H1 (cell line): ENCODE measurements around the gene NME3. TPM values are rescaled to one million over a fixed set of nuclear protein-coding genes. Genes with fewer than 3 reads are reported as not detected.

ENCODE experiments used
- CTCF ChIA-PET: fragments of 300-600 bp; sonication (Branson Sonifier 250); formaldehyde crosslinking; loops from one replicate; lab custom pipeline; 2021; ENCODE audit not compliant: partially characterized antibody; lab: Charles Lee
- POLR2A ChIA-PET: fragments of 300-600 bp; sonication (Branson Sonifier 250); formaldehyde crosslinking; loops from one replicate; lab custom pipeline; 2021; ENCODE audit warnings: inconsistent platforms; ENCODE audit not compliant: partially characterized antibody; lab: Charles Lee
- DNase-seq, 2 experiments: peaks; one replicate each; pipeline versions ENCODE4 v3.0.0 to v3.0.0-alpha.2; 2010 to 2022; ENCODE audit warnings: low spot score in 2 of 2, low read depth in 1 of 2, mixed read lengths in 1 of 2
- FAIRE-seq: peaks from 2 replicates; lab custom pipeline; 2011; peaks lifted over from hg19 to GRCh38; lab: Jason Lieb, UNC
- H2AFZ ChIP-seq: 2 replicates; pipeline ENCODE4 v1.8.1; 2012; ENCODE audit warnings: low read length, inconsistent platforms
- H2AK5ac ChIP-seq: 2 replicates; pipeline ENCODE4 v1.6.1; 2013; ENCODE audit warnings: low read depth, low read length
- H2BK120ac ChIP-seq: replicated peaks from 2 replicates; pipeline ENCODE3; 2013; ENCODE audit warnings: low read depth, low read length, inconsistent platforms
- H2BK12ac ChIP-seq: 2 replicates; pipeline ENCODE4 v1.6.1; 2013; ENCODE audit warnings: low read depth, low read length
- H2BK15ac ChIP-seq: 2 replicates; pipeline ENCODE4 v1.6.1; 2013; ENCODE audit warnings: low read length
- H2BK20ac ChIP-seq: 2 replicates; pipeline ENCODE4 v1.6.1; 2013; ENCODE audit warnings: low read length
- H2BK5ac ChIP-seq: 2 replicates; pipeline ENCODE4 v1.6.1; 2013; ENCODE audit warnings: low read depth, low read length
- H3K14ac ChIP-seq: 2 replicates; pipeline ENCODE4 v1.6.1; 2013; ENCODE audit warnings: inconsistent platforms; ENCODE audit not compliant: insufficient read length
- H3K18ac ChIP-seq: 2 replicates; pipeline ENCODE4 v1.6.1; 2013; ENCODE audit warnings: low read length; ENCODE audit errors: extremely low read depth
- H3K23ac ChIP-seq: 2 replicates; pipeline ENCODE4 v1.6.1; 2013; ENCODE audit warnings: inconsistent platforms; ENCODE audit not compliant: insufficient read length
- H3K23me2 ChIP-seq: 2 replicates; pipeline ENCODE4 v1.6.1; 2013; ENCODE audit warnings: low read depth, low read length
- H3K27ac ChIP-seq: 2 replicates; pipeline ENCODE4 v1.6.1; 2011; ENCODE audit warnings: low read depth, low read length, inconsistent platforms
- H3K27me3 ChIP-seq, 4 experiments: replicated peaks in 1 of 4; 1 replicate in 1 of 4; 2 replicates in 3 of 4; pipeline versions ENCODE4 v1.6.1 to v1.8.1; 2011 to 2013; ENCODE audit warnings: low read length in 3 of 4, mild to moderate bottlenecking in 3 of 4, inconsistent platforms in 2 of 4, mixed read lengths in 2 of 4, moderate library complexity in 1 of 4; ENCODE audit not compliant: control insufficient read depth in 3 of 4, insufficient read depth in 3 of 4; ENCODE audit errors: extremely low read depth in 1 of 4
- H3K36me3 ChIP-seq, 4 experiments: 2 replicates each; pipeline versions ENCODE4 v1.6.1 to v1.8.1; 2011 to 2013; ENCODE audit warnings: mild to moderate bottlenecking in 4 of 4, low read length in 3 of 4, moderate library complexity in 2 of 4, control low read depth in 1 of 4, inconsistent platforms in 1 of 4; ENCODE audit not compliant: insufficient read depth in 4 of 4, control insufficient read depth in 2 of 4
- H3K4ac ChIP-seq: replicated peaks from 2 replicates; pipeline ENCODE3; 2013; ENCODE audit warnings: low read length, low read depth, mixed read lengths, inconsistent platforms; ENCODE audit not compliant: insufficient read length
- H3K4me1 ChIP-seq, 4 experiments: replicated peaks in 1 of 4; 1 replicate in 1 of 4; 2 replicates in 3 of 4; pipeline versions ENCODE4 v1.6.1 to v1.8.1; 2011 to 2013; ENCODE audit warnings: low read length in 3 of 4, inconsistent platforms in 2 of 4, mixed read lengths in 1 of 4; ENCODE audit not compliant: insufficient read depth in 4 of 4, control insufficient read depth in 3 of 4
- H3K4me2 ChIP-seq, 2 experiments: 2 replicates each; pipeline versions ENCODE4 v1.6.1 to v1.8.1; 2011 to 2013; ENCODE audit warnings: low read depth in 2 of 2, low read length in 2 of 2, control low read depth in 1 of 2, inconsistent platforms in 1 of 2, mild to moderate bottlenecking in 1 of 2; ENCODE audit not compliant: insufficient read depth in 1 of 2
- H3K4me3 ChIP-seq, 4 experiments: fragments of 200-600, 300-600 bp in 1 of 4; sonication (generic), shearing (Covaris generic), sonication (Bioruptor Twin) in 1 of 4; 2 replicates each; pipeline versions ENCODE4 v1.5.1 to v1.8.1; 2011 to 2016; ENCODE audit warnings: low read length in 4 of 4, low read depth in 3 of 4, control low read depth in 2 of 4, inconsistent platforms in 2 of 4, mild to moderate bottlenecking in 2 of 4, mixed read lengths in 1 of 4, moderate library complexity in 1 of 4; ENCODE audit not compliant: insufficient read depth in 2 of 4; ENCODE audit errors: extremely low read depth in 1 of 4
- H3K56ac ChIP-seq: replicated peaks from 2 replicates; pipeline ENCODE3; 2013; ENCODE audit warnings: low read depth, mild to moderate bottlenecking, mixed read lengths, low read length, inconsistent platforms; ENCODE audit not compliant: insufficient read length
- H3K79me1 ChIP-seq: 2 replicates; pipeline ENCODE4 v1.6.1; 2013; ENCODE audit warnings: low read depth, low read length, control low read depth
- H3K79me2 ChIP-seq, 2 experiments: 2 replicates each; pipeline versions ENCODE4 v1.6.1 to v1.8.1; 2012 to 2013; ENCODE audit warnings: low read length in 2 of 2, mild to moderate bottlenecking in 2 of 2, inconsistent platforms in 1 of 2; ENCODE audit not compliant: insufficient read depth in 2 of 2, control insufficient read depth in 1 of 2
- H3K9ac ChIP-seq, 4 experiments: replicated peaks in 1 of 4; 1 replicate in 1 of 4; 2 replicates in 3 of 4; pipeline versions ENCODE4 v1.6.1 to v1.8.1; 2011 to 2013; ENCODE audit warnings: low read depth in 3 of 4, low read length in 3 of 4, control low read depth in 2 of 4, mild to moderate bottlenecking in 2 of 4, moderate library complexity in 2 of 4, inconsistent platforms in 1 of 4; ENCODE audit errors: extremely low read depth in 1 of 4
- H3K9me3 ChIP-seq, 2 experiments: 2 replicates each; pipeline versions ENCODE4 v1.6.1 to v1.8.1; 2012 to 2013; ENCODE audit warnings: mild to moderate bottlenecking in 2 of 2, moderate library complexity in 2 of 2, control low read depth in 1 of 2, inconsistent platforms in 1 of 2, low read depth in 1 of 2, low read length in 1 of 2, mixed read lengths in 1 of 2; ENCODE audit not compliant: insufficient read depth in 2 of 2
- H4K20me1 ChIP-seq, 2 experiments: replicated peaks in 1 of 2; 2 replicates each; pipeline versions ENCODE3 to v1.8.1; 2011 to 2013; ENCODE audit warnings: inconsistent platforms in 2 of 2, low read length in 2 of 2, mild to moderate bottlenecking in 1 of 2; ENCODE audit not compliant: insufficient read depth in 2 of 2, control insufficient read depth in 1 of 2
- H4K5ac ChIP-seq: 2 replicates; pipeline ENCODE4 v1.6.1; 2013; ENCODE audit warnings: low read length, low read depth, mixed read lengths, inconsistent platforms; ENCODE audit not compliant: insufficient read length
- H4K8ac ChIP-seq: 2 replicates; pipeline ENCODE4 v1.8.0; 2013; ENCODE audit warnings: mild to moderate bottlenecking, moderate library complexity, low read length, inconsistent platforms; ENCODE audit not compliant: insufficient read depth; ENCODE audit errors: extremely low read depth
- H4K91ac ChIP-seq: replicated peaks from 2 replicates; pipeline ENCODE3; 2013; ENCODE audit warnings: low read length, mixed read lengths, inconsistent platforms; ENCODE audit not compliant: insufficient read length
- CHD2 ChIP-seq: IDR thresholded peaks from 2 replicates; pipeline ENCODE4 v1.6.1; 2012; ENCODE audit warnings: low read length, improper control_type of control experiment
- EP300 ChIP-seq, 2 experiments: IDR thresholded peaks; 1 replicate in 1 of 2; 2 replicates in 1 of 2; pipeline ENCODE4 v1.6.1; 2011 to 2012; ENCODE audit warnings: low read depth in 2 of 2, low read length in 2 of 2, mild to moderate bottlenecking in 2 of 2, borderline replicate concordance in 1 of 2, inconsistent platforms in 1 of 2, moderate library complexity in 1 of 2
- WGBS, 2 experiments: shearing (Covaris generic) in 1 of 2; methylation state at CpG; one replicate each; pipeline versions ENCODE4 v1.1.6 to v1.1.7; 2013 to 2015; ENCODE audit warnings: low lambda C conversion rate in 2 of 2, mixed read lengths in 2 of 2, inconsistent platforms in 1 of 2, low coverage in 1 of 2, missing lambda C conversion rate in 1 of 2; ENCODE audit not compliant: insufficient replicate concordance in 2 of 2, insufficient coverage in 1 of 2, insufficient read length in 1 of 2; ENCODE audit errors: extremely low coverage in 1 of 2, missing lambda C conversion rate in 1 of 2; 5-methylcytosine and 5-hydroxymethylcytosine counted together
- polyA plus RNA-seq, 7 experiments: library from polyadenylated mRNA; depleted of rRNA in 3 of 7; stranded (reverse) in 5 of 7; unstranded in 2 of 7; fragments of >200 nt in 5 of 7; fragments of 200-250 nt in 2 of 7; gene quantifications; 1 replicate in 5 of 7; 2 replicates in 1 of 7; 4 replicates in 1 of 7; pipeline versions ENCODE4 v1.2.1 to v1.2.3, GENCODE V29; 2011 to 2013; ENCODE audit warnings: missing spikeins in 2 of 7, mixed read lengths in 2 of 7
- total RNA-seq: library from RNA; stranded (reverse); fragmentation: NEBNext Ultra II Directional; extraction: Animal tissue kit (Norgen Biotek cat#: 25700); gene quantifications from 2 replicates; pipeline ENCODE4 v1.2.1, GENCODE V29; 2021

NME3 gene
- total and polyA plus RNA-seq, 2 of the 8 experiments (the other 6 are each of a cell fraction or from before 2014, with no cell fraction given): 72.5 to 163 TPM

DNA sequence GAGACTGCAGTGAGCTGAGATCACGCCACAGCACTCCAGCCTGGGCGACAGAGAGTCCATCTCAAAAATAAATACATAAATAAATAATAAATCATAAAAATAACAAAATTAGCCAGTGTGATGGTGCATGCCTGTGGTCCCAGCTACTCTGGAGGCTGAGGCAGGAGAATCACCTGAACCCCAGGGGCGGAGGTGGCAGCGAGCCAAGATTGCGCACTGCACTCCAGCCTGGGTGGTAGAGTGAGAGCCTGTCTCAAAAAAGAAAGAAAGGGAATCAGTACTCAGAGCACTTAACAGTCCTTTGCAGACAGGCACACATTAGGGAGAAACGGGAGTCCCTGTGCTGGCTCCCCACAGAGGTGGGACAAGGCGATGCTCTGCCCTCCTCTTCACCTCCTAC, 40.3 kb downstream of the NME3 start:
- Histone ChIP-seq H3K18ac (no peak overlapping the region), H3K79me2 (no peaks in the 10 kb centered on the region), H2BK5ac (no peak overlapping the region), H3K36me3 (peaks cover 0 to 21% (median 4%) of the 10 kb centered on the region in 4 experiments; a peak in 5 of 8 replicates), H3K4me1 (0 out of 7 replicates have a peak, but pooled peaks cover 0 to 2% (median 0%) of the 10 kb centered on the region in 4 experiments), H3K27ac (no peak overlapping the region), H4K5ac (no peak overlapping the region), H3K9me3 (peaks cover 15 to 18% of the 10 kb centered on the region in 2 experiments), H3K4ac (no peak overlapping the region), H2BK20ac (no peak overlapping the region), H3K4me3 (no peak overlapping the region), H3K23ac (no peak overlapping the region), H2AFZ (no peak overlapping the region), H3K9ac (no peak overlapping the region), H2AK5ac (no peak overlapping the region), H3K4me2 (no peak overlapping the region), H4K91ac (no peak overlapping the region), H3K14ac (no peak overlapping the region), H3K23me2 (no peaks in the 10 kb centered on the region), H2BK12ac (no peak overlapping the region), H2BK120ac (no peak overlapping the region), H4K8ac (no peak overlapping the region), H3K56ac (no peak overlapping the region), H2BK15ac (no peak overlapping the region), H3K79me1 (peaks cover 5% of the 10 kb centered on the region), H4K20me1 (peaks cover 0 to 7% of the 10 kb centered on the region in 2 experiments), H3K27me3 (no peaks in the 10 kb centered on the region)
- POLR2A ChIA-PET: no interaction called here
- CTCF ChIA-PET: interaction anchor here (0.8 kb wide), 1 partner anchor 20 kb away, joined by 3 read pairs; no protein-coding TSS in a partner anchor
- FAIRE-seq: no peak
- no peak for DNase-seq
- TF ChIP-seq EP300 (IDR thresholded peaks at IDR 0.05; ENCODE audit: borderline replicate concordance in 1 of 2, low read depth in 2 of 2, low read length in 2 of 2): no peak
- TF ChIP-seq CHD2: no peak
- 94% methylated on average over 7 of the region's 7 CpGs; no CpG with 5 or more reads in 1 of the 2 experiments for WGBS, 2 experiments
